NCI-H187 (cell line): ENCODE data around the gene SATB1.
"Not testable (repeated sequence)": the region's sequence is repeated elsewhere in the genome, so short reads cannot be mapped to it uniquely, and the experiment has no call there.

Source experiments
- DNase-seq, 2 experiments: peaks; one replicate each; lab custom pipeline; 2025; lab: John Stamatoyannopoulos, UW

SATB1 gene

GRCh38 chr3:18351823-18352744 lies 73.1 kb downstream of the SATB1 start:
- DNase-seq, result no peak

GRCh38 chr3:18351069-18351628 lies 74.0 kb downstream of the SATB1 start:
- DNase-seq, result no peak

GRCh38 chr3:18349197-18349798 lies 75.8 kb downstream of the SATB1 start:
- DNase-seq, result no peak

GRCh38 chr3:18346097-18346496 lies 79.0 kb downstream of the SATB1 start:
- DNase-seq, result no peak

DNA sequence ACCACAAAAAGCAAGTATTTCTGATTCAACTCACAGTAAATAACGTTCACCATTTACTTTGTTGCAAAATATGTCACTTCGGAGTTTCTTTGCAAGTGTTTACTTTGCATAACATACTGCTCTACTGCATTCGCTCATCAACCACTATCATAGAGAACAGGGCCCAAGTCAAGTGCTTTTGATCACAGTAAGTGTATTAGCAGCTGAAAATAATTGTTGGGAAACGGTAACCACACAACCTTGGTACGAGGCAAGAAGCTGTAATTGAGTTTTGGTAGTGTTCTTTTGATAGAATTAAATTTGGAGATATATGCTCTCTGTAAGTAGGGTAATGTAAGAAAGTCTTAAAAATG lies 80.1 kb downstream of the SATB1 start:
- no peak for DNase-seq

DNA sequence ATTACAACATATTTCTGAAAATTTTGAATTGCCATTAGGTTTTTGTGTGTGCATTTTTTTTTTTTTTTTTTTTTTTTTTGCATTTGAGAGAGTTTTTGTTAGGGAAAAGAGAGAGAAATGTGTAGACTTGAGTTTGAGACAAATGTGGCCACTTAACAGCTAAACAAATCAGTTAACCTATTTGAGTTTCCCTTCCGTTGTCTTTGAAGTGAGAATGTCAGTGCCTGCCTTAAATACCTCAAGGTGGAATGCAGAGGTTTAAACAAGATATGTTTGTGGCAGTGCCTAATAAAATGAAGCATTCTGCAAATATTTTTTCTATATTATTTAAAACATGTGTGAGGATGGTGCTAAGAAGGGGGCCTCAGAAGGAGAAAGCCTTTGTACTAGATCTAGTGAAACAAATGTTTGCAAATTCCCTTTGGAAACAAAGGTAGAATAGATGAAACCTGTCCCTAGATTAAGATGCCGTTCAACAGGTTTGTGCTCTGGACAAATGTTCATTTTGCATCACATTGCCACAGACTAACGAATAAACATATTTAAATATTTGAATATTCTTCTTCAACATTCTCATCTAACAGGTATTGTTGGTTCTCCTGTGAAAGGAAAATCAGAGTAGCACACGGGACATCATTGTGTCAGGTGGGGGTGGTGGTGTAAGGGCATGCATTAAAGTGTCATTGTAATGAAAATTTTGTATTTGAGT lies 80.7 kb downstream of the SATB1 start:
- DNase-seq, result no peak

- DNase-seq, result no peak
Measured at GRCh38 chr3:18343809-18344208, 81.3 kb downstream of the SATB1 start.

GRCh38 chr3:18338827-18339514 lies 86.2 kb downstream of the SATB1 start:
- no peak for DNase-seq

GRCh38 chr3:18337231-18337630 lies 87.9 kb downstream of the SATB1 start:
- DNase-seq, result no peak

DNA sequence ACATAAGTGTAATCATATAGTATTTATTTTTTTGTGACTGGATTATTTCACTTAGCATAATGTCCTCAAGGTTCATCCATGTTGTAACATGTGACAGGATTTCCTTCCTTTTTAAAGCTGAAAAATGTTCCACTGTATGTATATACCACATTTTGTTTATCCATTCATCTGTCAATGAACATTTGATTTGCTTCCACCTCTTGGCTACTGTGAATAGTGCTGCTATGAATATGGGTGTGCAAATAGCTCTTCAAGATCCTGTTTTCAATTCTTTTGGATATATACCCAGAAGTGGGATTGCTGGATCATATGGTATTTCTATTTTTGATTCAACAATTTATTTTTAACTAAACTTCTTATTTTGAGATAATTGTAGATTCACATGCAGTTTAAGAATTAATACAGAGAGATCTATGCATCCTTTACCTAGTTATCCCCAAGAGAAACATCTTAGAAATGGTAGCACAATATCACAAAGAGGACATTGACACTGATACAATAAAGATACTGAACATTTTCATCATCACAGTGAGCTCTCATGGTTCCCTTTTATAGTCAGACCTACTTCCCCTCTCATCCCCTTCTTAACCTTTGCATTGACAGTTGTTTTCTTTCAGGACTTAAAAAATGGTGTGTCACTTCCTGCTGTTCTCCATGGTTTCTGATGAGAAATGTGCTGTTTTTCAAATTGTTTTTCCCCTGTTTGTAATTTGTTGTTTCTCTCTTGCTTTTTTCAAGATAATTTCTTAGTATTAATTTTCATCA lies 90.1 kb downstream of the SATB1 start:
- DNase-seq, result no peak

DNA sequence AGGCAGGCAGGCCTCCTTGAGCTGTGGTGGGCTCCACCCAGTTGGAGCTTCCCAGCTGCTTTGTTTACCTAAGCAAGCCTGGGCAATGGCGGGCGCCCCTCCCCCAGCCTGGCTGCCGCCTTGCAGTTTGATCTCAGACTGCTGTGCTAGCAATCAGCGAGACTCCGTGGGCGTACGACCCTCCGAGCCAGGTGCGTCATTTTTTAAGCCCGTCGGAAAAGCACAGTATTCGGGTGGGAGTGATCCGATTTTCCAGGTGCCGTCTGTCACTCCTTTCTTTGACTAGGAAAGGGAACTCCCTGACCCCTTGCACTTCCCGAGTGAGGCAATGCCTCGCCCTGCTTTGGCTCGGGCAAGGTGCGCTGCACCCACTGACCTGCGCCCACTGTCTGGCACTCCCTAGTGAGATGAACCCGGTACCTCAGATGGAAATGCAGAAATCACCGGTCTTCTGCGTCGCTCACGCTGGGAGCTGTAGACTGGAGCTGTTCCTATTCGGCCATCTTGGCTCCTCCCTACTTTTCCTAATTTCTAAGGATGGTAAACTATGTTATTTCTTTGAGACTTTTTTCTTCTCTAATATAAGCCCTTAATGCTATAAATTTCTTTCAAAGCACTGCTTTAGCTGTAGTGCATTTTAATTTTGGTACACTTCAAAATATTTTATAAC lies 94.2 kb downstream of the SATB1 start:
- not testable (repeated sequence) for DNase-seq

DNA sequence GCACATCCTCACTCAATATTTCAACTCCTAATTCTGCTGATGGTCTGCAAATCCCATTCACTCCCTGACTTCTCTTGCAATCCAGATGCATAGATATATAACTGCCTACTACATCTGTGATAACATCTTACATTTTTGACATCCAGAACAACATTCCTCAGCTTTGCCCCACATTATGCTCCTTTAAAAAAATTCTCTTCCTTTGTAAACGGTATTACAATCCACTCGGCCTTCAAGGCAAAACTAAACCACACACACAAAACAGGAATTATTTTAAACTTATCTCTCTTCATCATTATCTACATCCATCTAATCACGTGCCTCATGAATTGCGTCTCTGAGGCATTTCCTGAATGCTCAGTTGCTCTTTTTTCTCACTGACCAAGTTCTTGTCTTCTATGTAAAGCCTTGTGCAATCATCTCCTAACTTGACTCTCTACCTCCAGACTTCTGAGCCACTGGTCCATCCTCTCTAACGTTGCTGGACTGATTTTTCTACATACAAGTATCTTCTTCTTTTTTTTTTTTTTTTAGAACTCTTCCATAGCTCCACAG lies 117.0 kb downstream of the SATB1 start:
- DNase-seq, result no peak

- no peak for DNase-seq
Measured at GRCh38 chr3:18307529-18307928, 117.6 kb downstream of the SATB1 start.

DNA sequence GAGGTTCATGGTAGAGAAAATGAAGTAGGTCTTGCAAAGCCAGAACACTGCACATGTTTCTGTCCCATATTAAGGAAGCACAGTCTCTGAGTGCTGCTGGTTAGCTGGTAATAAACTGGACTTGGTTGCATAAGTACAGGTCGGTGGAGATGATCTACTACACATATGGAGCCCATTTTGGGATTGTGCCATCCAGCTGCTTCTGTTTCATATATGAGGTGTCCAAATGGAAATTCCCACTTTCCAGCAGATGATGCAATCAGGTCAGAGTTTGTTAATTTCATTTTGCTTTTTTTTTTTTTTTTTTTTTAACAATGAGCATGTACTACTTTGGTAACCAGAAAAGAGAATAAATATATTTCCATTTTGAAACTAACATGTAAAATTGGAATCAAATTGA lies 122.6 kb downstream of the SATB1 start:
- no peak for DNase-seq

GRCh38 chr3:18301781-18302180 lies 123.4 kb downstream of the SATB1 start:
- DNase-seq, result no peak

DNA sequence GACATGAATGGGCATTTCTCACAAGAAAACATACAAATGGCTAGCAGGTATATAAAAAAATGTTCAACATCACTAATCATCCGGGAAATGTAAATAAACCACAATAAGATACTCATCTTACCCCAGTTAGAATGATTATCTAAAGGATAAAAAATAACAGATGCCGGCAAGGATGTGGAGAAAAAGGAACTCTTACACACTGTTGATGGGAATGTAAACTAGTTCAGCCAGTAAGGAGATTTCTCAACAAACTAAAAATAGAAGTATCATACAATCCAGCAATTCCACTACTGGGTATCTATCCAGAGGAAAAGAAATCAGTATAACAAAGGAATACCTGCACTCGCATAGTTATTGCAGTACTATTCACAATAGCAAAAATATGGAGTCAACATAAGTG lies 124.2 kb downstream of the SATB1 start:
- DNase-seq, result no peak

GRCh38 chr3:18297126-18297525 lies 128.0 kb downstream of the SATB1 start:
- no peak for DNase-seq
